A549 (cell line): ENCODE data around the gene MAP4K2. TPM values are rescaled to one million over a fixed set of nuclear protein-coding genes. Genes with fewer than 3 reads are reported as not detected.

Experiments used
- ATAC-seq, 2 experiments: fragments of 200-7000 bp in 1 of 2; fragments of >200 bp in 1 of 2; cut with Nextera tagmentation in 1 of 2; cut with Tn5 transposase in 1 of 2; 3 replicates each; pipeline versions ENCODE4 v1.8.0 to v1.9.1; 2018 to 2020; ENCODE audit warnings: mild to moderate bottlenecking in 1 of 2, moderate library complexity in 1 of 2
- CTCF ChIA-PET: fragments of 300-600 bp; sonication (Branson Sonifier 250); formaldehyde crosslinking; extraction: SDS; loops from one replicate; lab custom pipeline; 2021; ENCODE audit warnings: antibody characterized with exemption, inconsistent platforms; lab: Yijun Ruan, JAX
- POLR2A ChIA-PET: fragments of 350-600 bp; formaldehyde crosslinking; extraction: SDS; loops from one replicate; lab custom pipeline; 2021; ENCODE audit warnings: antibody characterized with exemption, inconsistent platforms; lab: Yijun Ruan, JAX
- DNase-seq, 2 experiments: peaks; one replicate each; pipeline versions ENCODE4 v3.0.0 to v3.0.0-alpha.2; 2011 to 2016; ENCODE audit warnings: low read depth in 1 of 2, low spot score in 1 of 2
- FAIRE-seq: peaks from 2 replicates; lab custom pipeline; 2011; peaks lifted over from hg19 to GRCh38; lab: Jason Lieb, UNC
- H3K27ac ChIP-seq, 2 experiments: fragments of >200 bp; sonication (Bioruptor Twin); formaldehyde crosslinking; 3 replicates each; pipeline ENCODE4 v1.5.1; 2016 to 2017
- H3K4me1 ChIP-seq: fragments of >200 bp; sonication (Bioruptor Twin); formaldehyde crosslinking; 3 replicates; pipeline ENCODE4 v1.6.1; 2016
- H3K4me2 ChIP-seq: fragments of >200 bp; sonication (Bioruptor Twin); formaldehyde crosslinking; 3 replicates; pipeline ENCODE4 v1.6.1; 2016
- H3K4me3 ChIP-seq: fragments of >200 bp; sonication (Bioruptor Twin); formaldehyde crosslinking; 3 replicates; pipeline ENCODE4 v1.5.1; 2016
- H3K9me3 ChIP-seq: fragments of >200 bp; sonication (Bioruptor Twin); formaldehyde crosslinking; 3 replicates; pipeline ENCODE4 v1.6.1; 2016
- CBX2 ChIP-seq: fragments of 200-600 bp; sonication (generic); IDR thresholded peaks from 2 replicates; pipeline ENCODE4 v1.6.1; 2016; ENCODE audit warnings: low read depth, mild to moderate bottlenecking, borderline replicate concordance
- CBX8 ChIP-seq: fragments of 200-600 bp; sonication (generic); IDR thresholded peaks from 2 replicates; pipeline ENCODE4 v1.6.1; 2016
- CEBPB ChIP-seq, 2 experiments: fragments of >200 bp in 1 of 2; sonication (Bioruptor Twin) in 1 of 2; formaldehyde crosslinking in 1 of 2; IDR thresholded peaks; 2 replicates each; pipeline ENCODE4 v1.6.1; 2012 to 2016
- ESRRA ChIP-seq: fragments of 150-350 bp; IDR thresholded peaks from 2 replicates; pipeline ENCODE4 v1.6.1; 2014; ENCODE audit warnings: mild to moderate bottlenecking, low read length, borderline replicate concordance
- FOSL2 ChIP-seq, 2 experiments: fragments of 450-650 bp in 1 of 2; fragments of >200 bp in 1 of 2; sonication (Bioruptor Twin) in 1 of 2; formaldehyde crosslinking; IDR thresholded peaks; 2 replicates each; pipeline versions ENCODE4 v1.5.0 to v1.6.1; 2016 to 2020; ENCODE audit warnings: mild to moderate bottlenecking in 1 of 2, moderate library complexity in 1 of 2
- HEYL ChIP-seq: fragments of 250-450 bp; sonication (Bioruptor Pico); IDR thresholded peaks from 2 replicates; pipeline ENCODE4 v1.8.0; 2021; ENCODE audit warnings: mild to moderate bottlenecking, moderate library complexity
- HOXB13 ChIP-seq: fragments of 250-450 bp; sonication (Bioruptor Pico); IDR thresholded peaks from 2 replicates; pipeline ENCODE4 v1.5.0; 2020; ENCODE audit warnings: low read depth, mild to moderate bottlenecking, moderate library complexity
- JUN ChIP-seq, 2 experiments: fragments of >200 bp; sonication (Bioruptor Twin); formaldehyde crosslinking; IDR thresholded peaks; 2 replicates in 1 of 2; 3 replicates in 1 of 2; pipeline ENCODE4 v1.6.1; 2016 to 2017
- JUNB ChIP-seq: fragments of >200 bp; sonication (Bioruptor Twin); formaldehyde crosslinking; IDR thresholded peaks from 2 replicates; pipeline ENCODE4 v1.6.1; 2016
- KDM1A ChIP-seq: fragments of 200-600 bp; sonication (generic); IDR thresholded peaks from 2 replicates; pipeline ENCODE4 v1.6.1; 2016; ENCODE audit warnings: low read depth, mild to moderate bottlenecking
- MAZ ChIP-seq: fragments of 150-350 bp; IDR thresholded peaks from 2 replicates; pipeline ENCODE4 v1.6.1; 2014; ENCODE audit warnings: antibody characterized with exemption, low read depth, low read length, borderline replicate concordance
- MYC ChIP-seq: IDR thresholded peaks from 2 replicates; pipeline ENCODE4 v1.6.1; 2012; ENCODE audit warnings: mild to moderate bottlenecking, inconsistent platforms, low read length, improper control_type of control experiment, borderline replicate concordance
- NR3C1 ChIP-seq: fragments of >200 bp; sonication (Bioruptor Twin); formaldehyde crosslinking; IDR thresholded peaks from 3 replicates; pipeline ENCODE4 v1.6.1; 2017
- POLR2AphosphoS2 ChIP-seq: conservative IDR thresholded peaks from 2 replicates; pipeline ENCODE4 v1.6.1; 2012; ENCODE audit warnings: low read length, improper control_type of control experiment, inconsistent platforms
- RAD21 ChIP-seq, 2 experiments: fragments of >200 bp in 1 of 2; sonication (Bioruptor Twin) in 1 of 2; formaldehyde crosslinking in 1 of 2; IDR thresholded peaks in 1 of 2; conservative IDR thresholded peaks in 1 of 2; 2 replicates in 1 of 2; 3 replicates in 1 of 2; pipeline ENCODE4 v1.6.1; 2012 to 2018; ENCODE audit warnings: inconsistent platforms in 1 of 2
- RARB ChIP-seq: fragments of 250-450 bp; sonication (Bioruptor Pico); IDR thresholded peaks from 2 replicates; pipeline ENCODE4 v1.8.0; 2021; ENCODE audit warnings: mild to moderate bottlenecking, moderate library complexity
- RFX5 ChIP-seq: fragments of 450-650 bp; IDR thresholded peaks from 2 replicates; pipeline ENCODE4 v1.7.1; 2014; ENCODE audit warnings: antibody characterized with exemption, mild to moderate bottlenecking, moderate library complexity
- RNF2 ChIP-seq: fragments of 200-600 bp; sonication (generic); IDR thresholded peaks from 2 replicates; pipeline ENCODE4 v1.6.1; 2016; ENCODE audit warnings: low read depth, mild to moderate bottlenecking, antibody characterized with exemption, moderate library complexity, borderline replicate concordance
- TFCP2L1 ChIP-seq: fragments of 250-450 bp; sonication (Bioruptor Pico); IDR thresholded peaks from 2 replicates; pipeline ENCODE4 v1.5.0; 2021; ENCODE audit warnings: mild to moderate bottlenecking
- ZFP36 ChIP-seq: fragments of 450-650 bp; IDR thresholded peaks from 2 replicates; pipeline ENCODE4 v1.6.1; 2014; ENCODE audit warnings: borderline replicate concordance; ENCODE audit not compliant: partially characterized antibody
- WGBS: methylation state at CpG from one replicate; pipeline ENCODE4 v1.1.6; 2017; ENCODE audit errors: missing lambda C conversion rate; 5-methylcytosine and 5-hydroxymethylcytosine counted together
- polyA plus RNA-seq, 4 experiments: library from polyadenylated mRNA; depleted of rRNA in 3 of 4; stranded (reverse); fragments of >200 nt; fragmentation: RNase III in 1 of 4; extraction: RNeasy Plus Mini Kit Qiagen cat#74134 plus additional on column Dnase treatment in 1 of 4; gene quantifications; 2 replicates in 3 of 4; 3 replicates in 1 of 4; pipeline ENCODE4 v1.2.3, GENCODE V29; 2011 to 2017
- TF ChIP-seq, protein P1 (sequence below): fragments of >200 bp; sonication (Bioruptor Twin); formaldehyde crosslinking; IDR thresholded peaks from 2 replicates; pipeline ENCODE4 v1.6.1; 2016
- TF ChIP-seq, protein P2 (sequence below): fragments of >200 bp; sonication (Bioruptor Twin); formaldehyde crosslinking; IDR thresholded peaks from 3 replicates; pipeline ENCODE4 v1.5.1; 2016
- TF ChIP-seq, protein P3 (sequence below): fragments of 250-450 bp; sonication (Bioruptor Pico); IDR thresholded peaks from 2 replicates; pipeline ENCODE4 v1.5.0; 2021; ENCODE audit warnings: mild to moderate bottlenecking, moderate library complexity, borderline replicate concordance
- TF ChIP-seq, protein P4 (sequence below): IDR thresholded peaks from 2 replicates; pipeline ENCODE4 v1.6.1; 2012
- TF ChIP-seq, protein P5 (sequence below): fragments of >200 bp; sonication (Bioruptor Twin); formaldehyde crosslinking; IDR thresholded peaks from 3 replicates; pipeline ENCODE4 v1.6.1; 2016
- TF ChIP-seq, protein P6 (sequence below): fragments of 150-350 bp; IDR thresholded peaks from 2 replicates; pipeline ENCODE4 v1.6.1; 2014; ENCODE audit warnings: low read depth, mild to moderate bottlenecking, low read length

The MAP4K2 gene
- polyA plus RNA-seq, 2 of the 4 experiments (the other 2 are of a cell fraction) = 9.4 to 9.9 TPM

DNA sequence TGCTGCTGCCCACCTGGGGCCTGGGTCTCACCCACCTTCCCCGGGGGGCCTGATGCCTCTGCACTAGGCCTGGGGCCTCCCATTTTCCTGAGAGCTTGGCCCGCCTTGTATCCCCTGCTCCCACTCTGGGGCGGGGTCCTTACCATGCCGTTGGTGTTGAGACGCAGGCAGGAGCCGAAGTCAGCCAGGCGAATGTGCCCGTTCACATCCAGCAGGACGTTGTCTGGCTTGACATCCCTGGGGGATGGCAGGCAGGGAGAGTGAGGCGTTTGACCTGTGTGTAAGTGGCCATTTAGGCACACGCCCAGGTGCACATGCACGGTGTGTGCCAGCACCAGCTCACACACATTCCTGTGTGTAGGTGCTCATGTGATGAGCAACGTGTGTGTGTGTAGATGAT, 36.3 kb upstream of the MAP4K2 start:
- CTCF ChIA-PET = interaction anchor here (1.5 to 39.4 kb wide), 6 partner anchors 7 to 175 kb away, joined by 4 to 1607 read pairs (median 8); partner anchors contain the start of genes ARL2 and EHD1
- TF ChIP-seq, protein P1, sequence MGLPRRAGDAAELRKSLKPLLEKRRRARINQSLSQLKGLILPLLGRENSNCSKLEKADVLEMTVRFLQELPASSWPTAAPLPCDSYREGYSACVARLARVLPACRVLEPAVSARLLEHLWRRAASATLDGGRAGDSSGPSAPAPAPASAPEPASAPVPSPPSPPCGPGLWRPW = no peak
- TF ChIP-seq KDM1A (no peak), CBX8 (no peak)
- TF ChIP-seq, protein P2, sequence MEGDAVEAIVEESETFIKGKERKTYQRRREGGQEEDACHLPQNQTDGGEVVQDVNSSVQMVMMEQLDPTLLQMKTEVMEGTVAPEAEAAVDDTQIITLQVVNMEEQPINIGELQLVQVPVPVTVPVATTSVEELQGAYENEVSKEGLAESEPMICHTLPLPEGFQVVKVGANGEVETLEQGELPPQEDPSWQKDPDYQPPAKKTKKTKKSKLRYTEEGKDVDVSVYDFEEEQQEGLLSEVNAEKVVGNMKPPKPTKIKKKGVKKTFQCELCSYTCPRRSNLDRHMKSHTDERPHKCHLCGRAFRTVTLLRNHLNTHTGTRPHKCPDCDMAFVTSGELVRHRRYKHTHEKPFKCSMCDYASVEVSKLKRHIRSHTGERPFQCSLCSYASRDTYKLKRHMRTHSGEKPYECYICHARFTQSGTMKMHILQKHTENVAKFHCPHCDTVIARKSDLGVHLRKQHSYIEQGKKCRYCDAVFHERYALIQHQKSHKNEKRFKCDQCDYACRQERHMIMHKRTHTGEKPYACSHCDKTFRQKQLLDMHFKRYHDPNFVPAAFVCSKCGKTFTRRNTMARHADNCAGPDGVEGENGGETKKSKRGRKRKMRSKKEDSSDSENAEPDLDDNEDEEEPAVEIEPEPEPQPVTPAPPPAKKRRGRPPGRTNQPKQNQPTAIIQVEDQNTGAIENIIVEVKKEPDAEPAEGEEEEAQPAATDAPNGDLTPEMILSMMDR = no peak
- H3K4me1 ChIP-seq = peaks cover 41% of the 10 kb centered on the region
- POLR2A ChIA-PET = no interaction called here
- no peak overlapping the region for H3K27ac ChIP-seq
- no peak for FAIRE-seq
- no peak for DNase-seq
- WGBS = 75% methylated on average over 10 of the region's 13 CpGs
- no peak for ATAC-seq
- H3K4me3 ChIP-seq = no peak overlapping the region
- no peak overlapping the region for H3K4me2 ChIP-seq
- H3K9me3 ChIP-seq = no peaks in the 10 kb centered on the region

DNA sequence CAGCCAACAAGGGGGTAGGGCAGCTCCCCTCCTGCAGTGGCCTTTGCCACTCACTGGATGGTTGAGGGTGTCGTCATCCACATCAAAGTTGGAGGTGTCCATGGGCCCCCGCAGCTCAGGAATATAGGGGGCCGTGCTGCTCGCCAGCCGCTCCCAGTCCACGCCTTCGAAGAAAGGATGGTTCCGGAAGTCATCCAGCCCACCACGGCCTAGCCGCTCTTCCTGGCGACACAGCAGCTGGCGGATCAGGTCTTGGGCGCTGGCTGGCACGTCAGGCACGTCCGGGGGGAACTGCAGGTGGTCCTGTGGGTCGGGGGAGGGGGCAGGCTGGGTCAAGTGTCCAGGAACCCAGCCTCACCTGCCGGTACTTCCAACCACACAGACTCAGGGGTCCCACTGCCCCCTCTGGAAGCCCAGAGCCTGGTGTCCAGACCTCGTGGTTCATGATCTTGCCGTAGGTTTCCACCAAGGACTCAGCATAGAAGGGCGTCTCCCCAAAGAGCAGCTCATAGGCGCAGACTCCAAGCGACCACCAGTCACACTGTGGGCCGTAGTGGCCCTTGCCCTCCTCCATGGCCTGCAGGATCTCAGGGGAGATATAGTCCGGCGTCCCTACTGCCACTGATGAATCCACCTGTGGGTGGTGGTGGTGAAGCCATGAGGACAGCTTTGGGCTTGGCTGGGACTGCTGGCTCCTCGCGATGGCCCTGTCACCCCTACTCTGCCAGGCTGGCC, 35.8 kb upstream of the MAP4K2 start:
- no peak overlapping the region for H3K4me2 ChIP-seq
- CTCF ChIA-PET = interaction anchor here (1.5 to 39.4 kb wide), 5 partner anchors 8 to 176 kb away, joined by 4 to 1607 read pairs (median 9); partner anchors contain the start of genes ARL2 and EHD1
- 90% methylated on average over 27 of the region's 28 CpGs for WGBS
- H3K27ac ChIP-seq = no peak overlapping the region
- peaks cover 37% of the 10 kb centered on the region for H3K4me1 ChIP-seq
- POLR2A ChIA-PET = no interaction called here
- ATAC-seq (no peak), DNase-seq (no peak), FAIRE-seq (no peak)
- TF ChIP-seq NR3C1 (no peak), HEYL (CRISPR knock-in tag) (no peak), RFX5 (no peak), ZFP36 (no peak), FOSL2 (IDR thresholded peaks at IDR 0.05) (no peak), FOSL2 (CRISPR knock-in tag; IDR thresholded peaks at IDR 0.05) (no peak), RARB (CRISPR knock-in tag) (no peak), MYC (no peak), HOXB13 (CRISPR knock-in tag) (no peak), CEBPB (IDR thresholded peaks at IDR 0.05) (no peak), TFCP2L1 (no peak), KDM1A (no peak)
- TF ChIP-seq, protein P3, sequence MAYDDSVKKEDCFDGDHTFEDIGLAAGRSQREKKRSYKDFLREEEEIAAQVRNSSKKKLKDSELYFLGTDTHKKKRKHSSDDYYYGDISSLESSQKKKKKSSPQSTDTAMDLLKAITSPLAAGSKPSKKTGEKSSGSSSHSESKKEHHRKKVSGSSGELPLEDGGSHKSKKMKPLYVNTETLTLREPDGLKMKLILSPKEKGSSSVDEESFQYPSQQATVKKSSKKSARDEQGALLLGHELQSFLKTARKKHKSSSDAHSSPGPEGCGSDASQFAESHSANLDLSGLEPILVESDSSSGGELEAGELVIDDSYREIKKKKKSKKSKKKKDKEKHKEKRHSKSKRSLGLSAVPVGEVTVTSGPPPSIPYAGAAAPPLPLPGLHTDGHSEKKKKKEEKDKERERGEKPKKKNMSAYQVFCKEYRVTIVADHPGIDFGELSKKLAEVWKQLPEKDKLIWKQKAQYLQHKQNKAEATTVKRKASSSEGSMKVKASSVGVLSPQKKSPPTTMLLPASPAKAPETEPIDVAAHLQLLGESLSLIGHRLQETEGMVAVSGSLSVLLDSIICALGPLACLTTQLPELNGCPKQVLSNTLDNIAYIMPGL (CRISPR knock-in tag) = no peak
- TF ChIP-seq, protein P4, sequence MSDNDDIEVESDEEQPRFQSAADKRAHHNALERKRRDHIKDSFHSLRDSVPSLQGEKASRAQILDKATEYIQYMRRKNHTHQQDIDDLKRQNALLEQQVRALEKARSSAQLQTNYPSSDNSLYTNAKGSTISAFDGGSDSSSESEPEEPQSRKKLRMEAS = no peak
- no peaks in the 10 kb centered on the region for H3K9me3 ChIP-seq
- no peak overlapping the region for H3K4me3 ChIP-seq

DNA sequence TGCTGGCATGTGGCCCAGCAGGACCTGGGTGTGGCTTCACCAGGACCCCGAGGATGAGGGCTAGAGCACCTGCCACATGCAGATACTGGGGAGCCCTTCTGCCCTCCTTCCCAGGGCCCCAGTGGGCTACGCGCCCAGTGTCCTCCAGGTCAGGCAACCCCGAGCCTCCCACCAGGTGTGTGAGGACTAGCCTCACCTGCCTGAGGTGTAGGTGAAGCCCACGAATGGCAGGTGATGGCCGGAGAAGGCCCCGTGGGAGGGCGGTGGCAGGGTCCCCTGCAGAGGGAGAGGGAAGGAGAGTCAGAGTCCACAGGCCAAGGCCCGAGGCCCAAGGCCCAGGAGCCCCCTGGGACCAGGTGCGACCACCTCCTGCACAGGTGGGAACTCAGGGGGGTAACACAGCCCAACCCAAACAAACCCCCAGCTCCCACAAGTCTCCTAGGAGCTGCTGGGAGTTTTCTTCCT, 34.9 kb upstream of the MAP4K2 start:
- no peak for DNase-seq
- TF ChIP-seq, protein P5, sequence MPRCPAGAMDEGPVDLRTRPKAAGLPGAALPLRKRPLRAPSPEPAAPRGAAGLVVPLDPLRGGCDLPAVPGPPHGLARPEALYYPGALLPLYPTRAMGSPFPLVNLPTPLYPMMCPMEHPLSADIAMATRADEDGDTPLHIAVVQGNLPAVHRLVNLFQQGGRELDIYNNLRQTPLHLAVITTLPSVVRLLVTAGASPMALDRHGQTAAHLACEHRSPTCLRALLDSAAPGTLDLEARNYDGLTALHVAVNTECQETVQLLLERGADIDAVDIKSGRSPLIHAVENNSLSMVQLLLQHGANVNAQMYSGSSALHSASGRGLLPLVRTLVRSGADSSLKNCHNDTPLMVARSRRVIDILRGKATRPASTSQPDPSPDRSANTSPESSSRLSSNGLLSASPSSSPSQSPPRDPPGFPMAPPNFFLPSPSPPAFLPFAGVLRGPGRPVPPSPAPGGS = no peak
- TF ChIP-seq, protein P6, sequence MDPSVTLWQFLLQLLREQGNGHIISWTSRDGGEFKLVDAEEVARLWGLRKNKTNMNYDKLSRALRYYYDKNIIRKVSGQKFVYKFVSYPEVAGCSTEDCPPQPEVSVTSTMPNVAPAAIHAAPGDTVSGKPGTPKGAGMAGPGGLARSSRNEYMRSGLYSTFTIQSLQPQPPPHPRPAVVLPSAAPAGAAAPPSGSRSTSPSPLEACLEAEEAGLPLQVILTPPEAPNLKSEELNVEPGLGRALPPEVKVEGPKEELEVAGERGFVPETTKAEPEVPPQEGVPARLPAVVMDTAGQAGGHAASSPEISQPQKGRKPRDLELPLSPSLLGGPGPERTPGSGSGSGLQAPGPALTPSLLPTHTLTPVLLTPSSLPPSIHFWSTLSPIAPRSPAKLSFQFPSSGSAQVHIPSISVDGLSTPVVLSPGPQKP = no peak
- no peak for TF ChIP-seq ESRRA
- no peak for TF ChIP-seq JUN (IDR thresholded peaks at IDR 0.05)
- TF ChIP-seq HEYL (CRISPR knock-in tag) = no peak
- TF ChIP-seq ZFP36 = no peak
- TF ChIP-seq CBX2 = no peak
- no peak for TF ChIP-seq POLR2AphosphoS2
- no peak for TF ChIP-seq RNF2
- TF ChIP-seq JUNB = no peak
- no peak for TF ChIP-seq RAD21 (conservative IDR thresholded peaks at IDR 0.05 in 1 of 2, IDR thresholded peaks at IDR 0.05 in 1 of 2)
- no peak for TF ChIP-seq MAZ
- TF ChIP-seq KDM1A = no peak

More for the DNA sequence above, 34.9 kb upstream of the MAP4K2 start:
- no peak for ATAC-seq
- no peak for FAIRE-seq
- H3K4me1 ChIP-seq = peaks cover 28% of the 10 kb centered on the region
- WGBS = 92% methylated on average over 7 of the region's 10 CpGs
- H3K9me3 ChIP-seq = no peaks in the 10 kb centered on the region
- H3K4me3 ChIP-seq = no peak overlapping the region
- no peak overlapping the region for H3K27ac ChIP-seq
- ChIA-PET CTCF (interaction anchor here (1.5 to 39.4 kb wide), 4 partner anchors 9 to 49 kb away, joined by 4 to 1607 read pairs (median 236); partner anchors contain the start of gene EHD1), POLR2A (no interaction called here)
- no peak overlapping the region for H3K4me2 ChIP-seq
